GM12865 (cell line): ENCODE data around the gene PTBP3.

Experiments
- DNase-seq: peaks from one replicate; pipeline ENCODE4 v3.0.0; 2010; ENCODE audit warnings: low read depth
- H3K4me3 ChIP-seq: 2 replicates; pipeline ENCODE4 v1.5.1; 2011; ENCODE audit warnings: mild to moderate bottlenecking, low read depth, low read length, control low read depth
- CTCF ChIP-seq: IDR thresholded peaks from 2 replicates; pipeline ENCODE4 v1.5.1; 2011; ENCODE audit warnings: low read length, control low read depth, low read depth, inconsistent platforms; ENCODE audit not compliant: insufficient read depth; ENCODE audit errors: missing control alignments

Gene PTBP3

GRCh38 chr9:112170235-112170634 lies 163.2 kb downstream of the PTBP3 start:
- no peak for DNase-seq

GRCh38 chr9:112169368-112169767 lies 164.1 kb downstream of the PTBP3 start:
- no peak for DNase-seq
- no peak overlapping the region for H3K4me3 ChIP-seq
- TF ChIP-seq CTCF, result no peak

More at GRCh38 chr9:112170235-112170634, 163.2 kb downstream of the PTBP3 start:
- TF ChIP-seq CTCF, result no peak
- H3K4me3 ChIP-seq, result no peak overlapping the region

GRCh38 chr9:112168197-112168596 lies 165.2 kb downstream of the PTBP3 start:
- no peak for DNase-seq
- H3K4me3 ChIP-seq, result no peak overlapping the region
- no peak for TF ChIP-seq CTCF
